G401 (cell line): ENCODE results near the gene RASL12. TPM values are rescaled to one million over a fixed set of nuclear protein-coding genes. Genes with fewer than 3 reads are reported as not detected.
"Not testable (repeated sequence)": the region's sequence is repeated elsewhere in the genome, so short reads cannot be mapped to it uniquely, and the experiment has no call there.

ENCODE experiments used
- DNase-seq: peaks from one replicate; pipeline ENCODE4 v3.0.0-alpha.2; 2015; ENCODE audit warnings: low spot score
- in situ Hi-C: cut with HindIII; loops from 2 replicates; pipeline ENCODE4 v1.10.0; 2016; ENCODE audit warnings: low sequenced_read_pairs, mixed read lengths
- total RNA-seq: library from RNA; depleted of rRNA; stranded (reverse); fragments of >200 nt; shearing (Covaris generic); gene quantifications from 2 replicates; pipeline ENCODE4 v1.2.3, GENCODE V29; 2014

RASL12 gene
- total RNA-seq, 1 experiment from 2014 or later: not detected

- DNase-seq: no peak
- in situ Hi-C loops: no loop called here
Observed at GRCh38 chr15:65059931-65060596, 7.7 kb downstream of the RASL12 start.

GRCh38 chr15:65059369-65059750, 8.4 kb downstream of the RASL12 start:
- in situ Hi-C loops: no loop called here
- DNase-seq: no peak

DNA sequence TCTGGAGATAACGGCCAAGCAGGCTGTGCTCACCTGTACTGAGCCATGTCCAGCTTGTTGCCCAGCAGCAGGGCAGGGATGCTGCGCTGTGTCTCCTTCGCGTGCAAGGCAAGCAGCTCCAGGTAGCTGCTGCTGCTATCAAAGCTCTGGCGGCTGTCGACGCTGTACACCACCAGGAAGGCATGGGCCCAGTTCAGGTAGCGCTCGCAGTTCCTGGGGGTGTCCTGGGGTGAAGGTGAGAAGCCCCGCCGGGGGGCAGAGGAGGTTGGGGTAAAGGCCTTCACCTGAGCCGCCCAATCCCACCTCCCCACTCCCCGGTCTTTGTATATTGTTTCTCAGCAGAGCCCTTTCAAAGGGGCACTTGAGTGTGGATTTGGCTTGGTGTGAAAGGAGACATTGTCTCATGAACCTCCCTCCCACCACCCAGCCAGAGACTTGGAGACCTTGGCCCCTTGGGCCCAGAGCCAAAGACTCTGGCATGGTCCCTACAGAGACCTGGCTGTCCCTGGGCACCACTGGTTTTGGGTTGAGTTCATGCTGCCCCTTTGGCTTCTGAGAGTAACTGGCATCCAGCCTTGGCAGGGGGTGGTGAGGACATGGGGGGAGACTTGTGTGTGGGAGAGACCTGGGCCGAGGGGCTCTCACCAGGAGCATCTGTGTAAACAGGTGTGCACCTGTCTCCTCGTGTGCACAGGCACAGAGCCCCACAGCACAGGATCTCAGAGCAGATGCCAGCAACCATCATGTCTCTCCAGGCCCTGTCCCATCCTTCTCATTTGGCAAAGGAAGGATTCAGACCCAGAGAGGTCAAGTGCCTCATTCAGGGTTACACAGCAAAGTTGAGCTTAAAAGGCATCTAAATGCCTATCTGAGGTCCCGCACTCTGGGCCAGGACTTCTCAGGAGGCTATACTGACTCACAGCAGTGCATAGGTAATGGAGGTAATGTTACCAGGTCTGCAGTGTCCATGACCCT, 9.1 kb downstream of the RASL12 start:
- no peak for DNase-seq
- in situ Hi-C loops: no loop called here

GRCh38 chr15:65057549-65057940, 10.2 kb downstream of the RASL12 start:
- DNase-seq: no peak
- in situ Hi-C loops: no loop called here

DNA sequence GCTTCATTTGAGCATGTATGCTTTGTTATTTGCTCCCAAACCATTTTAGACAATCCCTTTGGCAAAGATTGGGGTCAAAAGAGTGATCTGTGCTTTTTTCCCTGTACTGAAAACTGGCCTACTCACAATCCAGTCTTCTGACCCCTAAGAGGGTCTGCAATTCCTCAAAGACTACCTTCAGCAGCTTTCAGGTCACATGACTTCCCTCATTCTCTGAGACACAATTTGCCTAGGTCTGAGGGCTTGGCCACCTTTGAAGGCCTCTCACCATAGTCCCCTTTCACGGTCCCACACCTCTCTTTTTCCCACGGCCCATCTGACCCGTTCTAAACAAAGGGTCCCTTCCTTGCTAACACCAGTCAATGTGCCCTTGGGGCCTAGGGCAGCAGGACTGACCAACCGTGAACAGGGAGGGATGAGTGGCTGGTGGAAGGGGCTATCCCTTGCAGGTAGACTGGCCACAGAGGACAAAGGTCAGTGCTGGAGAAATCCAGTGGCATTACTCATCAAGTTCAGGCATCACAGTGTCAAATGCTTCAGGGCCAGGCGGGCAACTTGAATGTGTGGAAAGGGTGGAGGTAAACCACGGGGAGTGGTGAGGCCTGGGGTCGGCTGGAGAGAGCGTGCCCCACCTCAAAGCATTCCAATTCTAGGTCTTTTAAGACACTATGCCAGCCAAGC, 10.8 kb downstream of the RASL12 start:
- no peak for DNase-seq

DNA sequence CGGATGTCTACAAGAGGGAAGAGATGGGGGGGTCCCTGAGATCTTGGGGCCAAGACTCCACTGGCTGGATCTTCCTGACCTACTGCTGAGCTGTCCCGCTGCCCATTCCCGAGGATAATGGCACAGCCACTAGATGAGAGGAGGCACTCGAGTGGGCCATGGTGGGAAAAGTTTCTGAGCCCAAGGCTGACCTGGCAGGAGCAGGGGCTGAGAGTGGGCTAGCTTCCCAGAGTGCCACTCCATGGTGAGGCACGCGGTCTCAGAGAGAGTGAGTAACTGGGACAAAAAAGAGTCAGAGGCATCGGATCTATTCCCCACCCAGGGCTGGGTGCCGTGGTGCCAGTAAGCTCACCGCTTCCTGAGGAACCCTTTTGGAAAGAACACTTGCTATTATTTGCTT, 11.7 kb downstream of the RASL12 start:
- in situ Hi-C loops: no loop called here
- DNase-seq: no peak

More for the DNA sequence above, 10.8 kb downstream of the RASL12 start:
- in situ Hi-C loops: no loop called here

DNA sequence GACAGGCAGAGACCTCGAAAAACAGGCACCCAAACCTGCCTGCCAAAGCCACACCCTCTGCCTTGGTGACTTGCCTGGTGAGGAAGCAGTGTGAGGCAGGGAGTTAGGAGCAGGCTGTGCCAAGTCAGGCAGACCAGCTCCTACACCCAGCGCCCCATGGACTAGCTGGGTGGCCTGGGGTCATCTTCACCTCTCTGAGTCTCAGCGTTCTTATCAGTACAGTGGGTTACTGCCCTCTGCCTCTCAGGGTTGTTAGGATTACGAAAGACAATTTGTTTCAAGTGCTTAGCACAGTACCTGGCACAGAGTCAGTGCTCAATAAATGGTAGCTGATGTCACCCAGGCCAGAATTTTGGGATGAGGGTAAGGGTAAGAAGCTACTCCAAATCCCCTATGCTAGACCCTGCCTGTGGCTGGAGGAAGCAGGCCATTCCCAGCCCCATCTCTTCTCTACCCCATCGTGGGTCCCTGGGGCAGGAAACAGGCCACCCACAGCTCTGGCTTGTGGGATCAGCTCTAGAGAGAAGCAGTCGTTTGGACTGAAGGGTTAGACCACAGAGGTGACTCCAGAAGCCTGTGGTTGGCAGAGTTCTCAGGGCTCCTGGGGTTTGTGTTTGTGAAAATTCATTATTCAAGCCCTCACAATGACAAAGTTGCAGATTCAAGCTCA, 12.5 kb downstream of the RASL12 start:
- in situ Hi-C loops: no loop called here
- DNase-seq: no peak

DNA sequence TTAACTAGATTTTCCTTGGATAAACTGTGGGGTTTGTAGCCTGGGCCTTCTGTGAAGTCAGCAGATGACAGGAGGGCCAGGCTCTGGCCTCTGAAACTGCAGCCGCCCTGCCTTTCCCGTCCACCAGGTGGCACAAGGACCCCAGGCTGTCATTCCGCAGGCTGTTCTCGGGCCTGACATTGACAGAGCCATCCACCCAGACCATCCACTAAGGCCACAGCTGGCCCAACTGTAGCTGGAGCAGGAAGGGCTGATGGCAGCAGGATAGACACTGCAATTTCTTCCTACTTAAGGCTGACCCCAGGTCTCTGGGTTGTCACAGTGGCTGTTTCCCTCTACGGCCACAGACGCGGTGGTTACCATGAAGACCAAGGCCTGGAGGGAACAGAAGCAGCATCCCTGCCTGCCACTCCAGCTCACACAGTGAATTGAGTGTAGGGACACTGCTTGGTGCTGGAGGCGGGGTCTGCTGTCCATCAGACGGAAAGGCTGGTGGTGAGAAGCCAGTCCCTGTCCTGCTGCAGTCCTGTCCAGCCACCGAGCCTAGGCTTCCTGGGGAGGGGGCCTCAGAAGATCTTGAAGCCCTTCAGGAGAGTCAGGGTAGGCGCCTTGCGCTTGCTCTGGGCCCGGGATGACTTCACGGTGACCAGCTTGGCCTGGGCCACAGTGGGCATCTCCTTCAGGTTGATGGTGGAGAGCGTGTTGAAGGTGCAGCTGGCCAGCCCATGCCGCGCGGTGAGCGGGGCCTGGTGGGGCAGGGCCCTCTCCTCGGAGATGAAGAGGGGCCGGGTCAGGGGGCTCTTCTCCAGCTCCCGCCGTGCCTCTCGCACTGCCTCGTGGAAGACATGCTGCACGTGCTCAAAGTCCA, 13.2 kb downstream of the RASL12 start:
- DNase-seq: peak; percentile 84
- in situ Hi-C loops: no loop called here

- no peak for DNase-seq
- in situ Hi-C loops: no loop called here
Observed at GRCh38 chr15:65052956-65053355, 14.8 kb downstream of the RASL12 start.

GRCh38 chr15:65051266-65051665, 16.5 kb downstream of the RASL12 start:
- in situ Hi-C loops: no loop called here
- no peak for DNase-seq

- in situ Hi-C loops: no loop called here
- no peak for DNase-seq
Observed at GRCh38 chr15:65050270-65050669, 17.5 kb downstream of the RASL12 start.

- peak; percentile 95 for DNase-seq
Observed at GRCh38 chr15:65049418-65049840, 18.4 kb downstream of the RASL12 start.

GRCh38 chr15:65048241-65048640, 19.6 kb downstream of the RASL12 start:
- in situ Hi-C loops: no loop called here
- no peak for DNase-seq

More at GRCh38 chr15:65049418-65049840, 18.4 kb downstream of the RASL12 start:
- in situ Hi-C loops: no loop called here

DNA sequence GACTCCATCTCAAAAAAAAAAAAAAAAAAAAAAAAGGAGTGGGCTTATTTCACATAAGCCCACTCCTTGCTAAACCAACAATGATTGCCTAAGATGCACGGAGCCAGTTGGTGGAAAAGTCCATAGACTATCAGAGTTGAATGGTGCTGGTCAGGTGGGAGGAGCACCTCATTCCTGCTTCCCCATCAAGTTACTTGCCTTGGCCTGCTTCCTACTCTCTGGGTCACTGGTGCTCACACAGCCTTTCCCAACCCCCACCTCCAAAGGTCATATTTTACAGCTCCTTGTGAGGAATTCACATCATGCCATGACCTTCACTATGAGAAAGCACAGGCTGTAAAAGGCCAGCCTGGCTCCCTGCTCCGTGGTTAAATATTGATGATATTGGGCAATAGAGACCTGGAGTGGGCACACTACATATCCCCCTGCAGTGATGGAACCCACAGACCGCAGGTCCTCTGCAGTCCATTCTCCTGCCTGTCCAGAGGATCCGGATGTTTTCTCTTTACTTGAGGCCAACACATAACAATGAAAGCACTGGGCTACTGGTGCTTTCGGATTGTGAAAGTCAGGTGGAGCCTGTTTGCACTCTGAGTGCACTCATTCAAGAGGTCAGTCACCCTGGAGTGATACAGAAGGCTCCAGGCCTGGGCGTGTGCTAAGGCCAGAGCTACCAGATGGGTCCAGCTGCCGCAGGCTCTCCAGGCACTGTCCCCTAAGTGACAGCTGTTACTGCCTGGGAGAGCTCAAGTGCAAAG, 22.9 kb downstream of the RASL12 start, which contains the start of gene SLC51B:
Gene SLC51B, plus strand, starts transcription at position 664 of the 758 bp plus-strand sequence. CDS start 4,618 bp downstream, outside the sequence.
- in situ Hi-C loops: no loop called here
- DNase-seq: no peak

GRCh38 chr15:65044218-65044617, 23.6 kb downstream of the RASL12 start:
- DNase-seq, in situ Hi-C loops: not testable (repeated sequence)

GRCh38 chr15:65042776-65043327, 24.9 kb downstream of the RASL12 start:
- in situ Hi-C loops: no loop called here

GRCh38 chr15:65041787-65042186, 26.0 kb downstream of the RASL12 start:
- in situ Hi-C loops: no loop called here
- DNase-seq: no peak

More at GRCh38 chr15:65042776-65043327, 24.9 kb downstream of the RASL12 start:
- no peak for DNase-seq
